Keratinocyte (primary cell): Measurements from ENCODE around the gene AKAP13. TPM values are rescaled to one million over a fixed set of nuclear protein-coding genes. Genes with fewer than 3 reads are reported as not detected.

ENCODE experiments used
- DNase-seq: peaks from one replicate; pipeline ENCODE4 v3.0.0-alpha.2; 2011; ENCODE audit warnings: low read depth, missing footprints, low spot score
- FAIRE-seq: peaks from 2 replicates; lab custom pipeline; 2011; peaks lifted over from hg19 to GRCh38; lab: Jason Lieb, UNC
- H2AFZ ChIP-seq: 2 replicates; pipeline ENCODE4 v1.6.0; 2012; ENCODE audit warnings: low read length, control low read depth, inconsistent platforms; ENCODE audit not compliant: control insufficient read depth
- H3K27ac ChIP-seq: 2 replicates; pipeline ENCODE4 v1.5.1; 2011; ENCODE audit warnings: low read length; ENCODE audit not compliant: control insufficient read depth, insufficient read depth
- H3K27me3 ChIP-seq: 3 replicates; pipeline ENCODE4 v1.6.0; 2011; ENCODE audit warnings: low read length; ENCODE audit not compliant: control insufficient read depth, insufficient read depth; ENCODE audit errors: extremely low read depth
- H3K36me3 ChIP-seq, 2 experiments: 2 replicates in 1 of 2; 3 replicates in 1 of 2; pipeline ENCODE4 v1.5.1; 2011; ENCODE audit warnings: low read length in 2 of 2, mild to moderate bottlenecking in 1 of 2; ENCODE audit not compliant: control insufficient read depth in 2 of 2, insufficient read depth in 2 of 2; ENCODE audit errors: extremely low read depth in 1 of 2
- H3K4me1 ChIP-seq: 3 replicates; pipeline ENCODE4 v1.5.1; 2011; ENCODE audit warnings: low read length; ENCODE audit not compliant: control insufficient read depth, insufficient read depth; ENCODE audit errors: extremely low read depth
- H3K4me2 ChIP-seq: 3 replicates; pipeline ENCODE4 v1.6.0; 2011; ENCODE audit warnings: low read depth, low read length; ENCODE audit not compliant: control insufficient read depth, insufficient read depth; ENCODE audit errors: extremely low read depth
- H3K4me3 ChIP-seq, 3 experiments: fragments of 200-600 bp in 1 of 3; sonication (generic) in 1 of 3; 2 replicates in 2 of 3; 3 replicates in 1 of 3; pipeline ENCODE4 v1.5.1; 2011 to 2016; ENCODE audit warnings: low read length in 3 of 3, mild to moderate bottlenecking in 3 of 3, control low read depth in 2 of 3, inconsistent platforms in 1 of 3, low read depth in 1 of 3, mixed read lengths in 1 of 3, mixed run types in 1 of 3, moderate library complexity in 1 of 3; ENCODE audit not compliant: control insufficient read depth in 2 of 3, insufficient read depth in 2 of 3; ENCODE audit errors: extremely low read depth in 1 of 3
- H3K79me2 ChIP-seq: 2 replicates; pipeline ENCODE4 v1.6.0; 2012; ENCODE audit warnings: low read length; ENCODE audit not compliant: control insufficient read depth, insufficient read depth
- H3K9ac ChIP-seq: 3 replicates; pipeline ENCODE4 v1.6.0; 2011; ENCODE audit warnings: low read length; ENCODE audit not compliant: control insufficient read depth, insufficient read depth; ENCODE audit errors: extremely low read depth
- H3K9me1 ChIP-seq: 3 replicates; pipeline ENCODE4 v1.6.0; 2011; ENCODE audit warnings: low read length; ENCODE audit not compliant: control insufficient read depth, insufficient read depth; ENCODE audit errors: extremely low read depth
- H3K9me3 ChIP-seq: 2 replicates; pipeline ENCODE4 v1.5.1; 2012; ENCODE audit warnings: low read depth, low read length; ENCODE audit not compliant: control insufficient read depth
- H4K20me1 ChIP-seq: 3 replicates; pipeline ENCODE4 v1.6.0; 2011; ENCODE audit warnings: low read length; ENCODE audit not compliant: control insufficient read depth, insufficient read depth; ENCODE audit errors: extremely low read depth
- CTCF ChIP-seq, 3 experiments: IDR thresholded peaks in 1 of 3; conservative IDR thresholded peaks in 1 of 3; optimal IDR thresholded peaks in 1 of 3; 2 replicates in 2 of 3; 3 replicates in 1 of 3; pipeline versions ENCODE3 to v1.5.1; 2011; ENCODE audit warnings: low read length in 3 of 3, mild to moderate bottlenecking in 3 of 3, moderate library complexity in 2 of 3, control low read depth in 1 of 3, inconsistent platforms in 1 of 3; ENCODE audit not compliant: insufficient read depth in 2 of 3; ENCODE audit errors: extremely low read depth in 1 of 3
- EZH2 ChIP-seq: IDR thresholded peaks from one replicate; pipeline ENCODE4 v1.6.1; 2012; ENCODE audit warnings: inconsistent platforms, mild to moderate bottlenecking, low read length, moderate library complexity
- dilution Hi-C: fragments of 300-500 bp; cut with MboI; formaldehyde crosslinking; loops from one replicate; pipeline ENCODE4 v1.7.0; 2020; ENCODE audit warnings: low sequenced_read_pairs; ENCODE audit not compliant: extremely low pct_ligation_motif_present
- polyA plus RNA-seq, 5 experiments: library from polyadenylated mRNA; depleted of rRNA in 3 of 5; stranded (reverse) in 3 of 5; stranded (forward) in 1 of 5; unstranded in 1 of 5; fragments of >200 nt; gene quantifications; 1 replicate in 1 of 5; 2 replicates in 3 of 5; 3 replicates in 1 of 5; pipeline versions ENCODE4 v1.2.1 to v1.2.3, GENCODE V29; 2011 to 2012; ENCODE audit warnings: missing spikeins in 2 of 5, low read depth in 1 of 5, low replicate concordance in 1 of 5

The AKAP13 gene
- polyA plus RNA-seq, 1 donor (not counting 4 experiments of a cell fraction or from before 2014, with no cell fraction given), result 16.7 TPM

DNA sequence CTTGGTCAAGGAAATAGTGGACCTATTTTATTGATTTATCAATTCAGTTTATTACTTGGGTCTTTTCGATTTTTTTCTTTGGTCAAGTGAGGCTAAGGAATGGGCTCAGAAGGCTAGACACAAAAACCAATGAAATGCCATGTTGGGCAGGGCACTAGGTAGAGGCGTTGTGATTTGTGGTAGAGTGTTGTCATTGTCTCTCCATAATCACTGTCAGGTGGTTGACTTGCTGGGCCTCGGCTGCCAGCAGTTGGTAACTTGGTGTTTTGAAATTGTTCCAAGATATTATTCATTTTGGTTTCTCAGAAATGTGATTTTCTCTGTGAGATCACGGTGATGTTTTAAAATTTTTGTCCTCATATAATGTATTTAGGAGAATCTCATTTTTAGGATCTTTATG, 240.7 kb downstream of the AKAP13 start:
- no peak overlapping the region for H2AFZ ChIP-seq
- no peak overlapping the region for H3K4me3 ChIP-seq
- H4K20me1 ChIP-seq, result no peaks in the 10 kb centered on the region
- H3K36me3 ChIP-seq, result peaks cover 1 to 2% of the 10 kb centered on the region in 2 experiments
- FAIRE-seq (no peak), DNase-seq (no peak)
- H3K27me3 ChIP-seq, result no peaks in the 10 kb centered on the region
- no peak overlapping the region for H3K4me2 ChIP-seq
- TF ChIP-seq EZH2 (no peak), CTCF (optimal IDR thresholded peaks at IDR 0.05 in 1 of 3, IDR thresholded peaks at IDR 0.05 in 1 of 3, conservative IDR thresholded peaks at IDR 0.05 in 1 of 3; ENCODE audit: extremely low read depth in 1 of 3, insufficient read depth in 2 of 3, low read length in 3 of 3) (no peak)
- H3K9ac ChIP-seq, result no peak overlapping the region
- no peaks in the 10 kb centered on the region for H3K9me3 ChIP-seq
- H3K27ac ChIP-seq, result no peak overlapping the region
- H3K9me1 ChIP-seq, result no peaks in the 10 kb centered on the region
- H3K79me2 ChIP-seq, result peaks cover 9% of the 10 kb centered on the region
- peaks cover 48% of the 10 kb centered on the region for H3K4me1 ChIP-seq
- dilution Hi-C loops, result no loop called here

GRCh38 chr15:85622221-85622831, 241.9 kb downstream of the AKAP13 start:
- H3K9me3 ChIP-seq, result no peaks in the 10 kb centered on the region
- no peak for FAIRE-seq
- H3K27ac ChIP-seq, result no peak overlapping the region
- H3K79me2 ChIP-seq, result peaks cover 9% of the 10 kb centered on the region
- H2AFZ ChIP-seq, result no peak overlapping the region
- no peaks in the 10 kb centered on the region for H3K27me3 ChIP-seq
- no peaks in the 10 kb centered on the region for H3K9me1 ChIP-seq
- no peaks in the 10 kb centered on the region for H4K20me1 ChIP-seq
- TF ChIP-seq CTCF (optimal IDR thresholded peaks at IDR 0.05 in 1 of 3, IDR thresholded peaks at IDR 0.05 in 1 of 3, conservative IDR thresholded peaks at IDR 0.05 in 1 of 3; ENCODE audit: extremely low read depth in 1 of 3, insufficient read depth in 2 of 3, low read length in 3 of 3) (no peak), EZH2 (no peak)
- no peak overlapping the region for H3K9ac ChIP-seq
- no peak overlapping the region for H3K4me2 ChIP-seq
- no peak for DNase-seq
- no peak overlapping the region for H3K4me3 ChIP-seq
- H3K4me1 ChIP-seq, result peaks cover 41% of the 10 kb centered on the region
- dilution Hi-C loops, result no loop called here
- H3K36me3 ChIP-seq, result peaks cover 2 to 5% of the 10 kb centered on the region in 2 experiments
